Stimulated activated CD4-positive, alpha-beta T cell treated with anti-CD3 and anti-CD28 coated beads, Interleukin-4, amount 100 ng/mL, for 4 hours (primary cell): ENCODE results near the gene FADS2.
"Not testable (repeated sequence)": the region's sequence is repeated elsewhere in the genome, so short reads cannot be mapped to it uniquely, and the experiment has no call there.

ENCODE experiments used
- DNase-seq, 2 experiments: peaks; one replicate each; pipeline ENCODE4 v3.0.0-alpha.2; 2020

The FADS2 gene

DNA sequence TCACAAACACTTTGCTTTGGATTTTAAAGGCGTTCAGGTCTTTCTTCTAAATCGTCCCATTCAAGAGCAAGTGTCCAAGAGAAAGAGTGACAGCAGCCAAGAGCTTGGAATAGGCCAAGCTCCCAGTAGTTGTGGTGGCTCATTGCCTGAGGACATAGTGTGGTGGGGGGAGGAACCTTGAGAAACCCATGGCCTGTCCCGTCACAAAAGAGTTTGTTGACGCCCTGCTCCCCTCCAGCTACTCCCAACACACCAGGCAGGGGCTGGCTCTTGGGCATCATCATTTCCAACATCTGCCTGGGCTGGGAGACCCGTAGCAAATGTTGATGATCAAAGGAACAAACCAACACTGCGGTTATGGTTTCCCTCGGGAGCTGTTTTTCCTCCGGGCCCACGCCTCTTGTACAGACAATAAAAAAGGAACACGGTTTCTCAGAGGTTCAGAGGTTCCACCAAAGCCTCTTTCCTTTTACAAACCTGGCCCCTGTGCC lies 42.5 kb downstream of the FADS2 start:
- DNase-seq, result no peak

DNA sequence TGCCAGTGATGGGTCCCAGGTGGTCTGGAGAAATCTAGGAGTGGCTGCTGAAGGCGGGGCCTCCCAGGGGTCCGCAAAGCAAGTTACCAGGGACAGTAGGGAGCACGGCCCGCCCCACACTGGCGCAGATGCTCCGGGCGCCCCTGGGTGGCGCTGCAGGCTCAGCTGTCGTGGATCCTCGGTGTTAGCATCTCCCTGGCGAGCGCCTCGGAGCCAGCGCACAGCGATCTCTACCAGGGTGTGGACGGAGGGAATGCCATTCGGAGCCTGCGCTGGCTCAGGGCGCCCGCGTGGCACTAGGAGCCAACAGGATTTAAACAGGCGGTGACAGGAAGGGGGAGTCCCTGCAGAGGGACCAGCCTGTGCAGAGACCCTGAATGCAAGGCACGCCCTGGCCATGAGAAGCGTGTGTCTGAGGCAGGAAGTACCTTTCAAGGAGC lies 43.1 kb downstream of the FADS2 start:
- peak; percentile 41 to 58 for DNase-seq

DNA sequence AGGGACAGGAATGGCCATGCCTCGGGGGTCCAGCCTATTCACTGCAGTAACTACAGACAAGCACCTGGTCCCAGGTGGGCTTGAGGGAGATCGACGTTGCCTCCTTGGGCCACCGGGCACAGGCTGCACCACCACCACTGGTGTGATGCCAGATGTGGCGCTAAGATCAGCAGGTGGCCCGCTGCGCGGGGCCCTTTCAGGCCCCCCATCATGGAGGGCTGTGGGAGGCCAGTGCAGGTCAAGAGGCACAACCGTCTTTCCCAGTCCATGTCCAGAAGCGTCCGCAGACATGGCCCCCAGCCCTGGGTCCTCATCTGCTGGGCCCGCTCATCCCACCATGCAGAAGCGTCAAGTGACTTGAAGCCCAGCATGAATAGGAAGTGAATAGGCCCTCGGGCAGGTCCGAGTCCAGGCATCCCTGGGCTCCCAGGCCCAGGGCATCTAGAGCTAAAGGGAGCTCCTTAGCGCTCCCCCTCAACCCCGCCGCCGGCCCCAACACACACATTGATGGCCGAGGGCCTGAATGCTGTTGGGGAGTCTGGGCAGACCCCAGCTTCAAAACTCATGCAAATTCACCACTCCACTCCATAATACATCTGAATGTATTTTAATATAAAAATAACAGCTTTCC lies 45.0 kb downstream of the FADS2 start:
- DNase-seq, result no peak

DNA sequence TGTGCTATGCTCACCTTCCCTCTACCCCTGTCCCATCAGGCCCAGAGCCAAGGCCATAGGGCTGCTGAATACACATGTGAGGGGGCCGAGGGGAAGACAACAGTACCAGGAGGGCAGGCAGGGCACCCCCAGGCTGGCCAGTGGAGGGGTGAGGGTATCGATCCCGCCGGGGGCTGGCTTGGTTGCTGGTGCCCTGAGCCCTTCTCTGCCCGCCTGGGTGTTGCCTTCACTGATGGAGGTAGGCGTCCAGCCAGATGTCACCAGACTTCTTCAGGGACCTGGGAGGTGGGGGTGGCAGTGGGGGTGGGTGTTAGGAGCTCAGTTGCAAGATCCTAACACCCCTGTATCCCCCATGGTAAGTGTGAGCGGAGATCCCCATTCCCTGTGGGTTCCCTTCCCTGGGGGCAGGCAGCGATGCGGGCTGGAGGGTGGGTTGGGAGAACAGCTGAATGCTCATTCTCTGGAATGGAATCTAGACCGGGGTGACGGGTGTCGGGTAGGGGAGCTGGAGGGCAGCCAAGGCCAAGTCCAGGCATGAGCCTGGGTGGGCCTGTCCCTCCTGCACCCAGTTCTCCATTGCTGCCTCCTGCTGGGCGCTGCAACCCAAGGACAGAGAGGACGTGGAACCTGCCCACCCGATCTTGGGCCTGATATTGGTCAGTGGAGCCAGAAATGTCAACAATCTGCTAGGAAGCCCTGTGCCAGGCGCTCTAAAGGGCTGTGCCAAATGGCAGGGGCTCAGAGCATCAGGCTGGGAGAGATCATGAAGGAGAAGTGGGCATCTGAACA lies 45.7 kb downstream of the FADS2 start:
- DNase-seq, result no peak

DNA sequence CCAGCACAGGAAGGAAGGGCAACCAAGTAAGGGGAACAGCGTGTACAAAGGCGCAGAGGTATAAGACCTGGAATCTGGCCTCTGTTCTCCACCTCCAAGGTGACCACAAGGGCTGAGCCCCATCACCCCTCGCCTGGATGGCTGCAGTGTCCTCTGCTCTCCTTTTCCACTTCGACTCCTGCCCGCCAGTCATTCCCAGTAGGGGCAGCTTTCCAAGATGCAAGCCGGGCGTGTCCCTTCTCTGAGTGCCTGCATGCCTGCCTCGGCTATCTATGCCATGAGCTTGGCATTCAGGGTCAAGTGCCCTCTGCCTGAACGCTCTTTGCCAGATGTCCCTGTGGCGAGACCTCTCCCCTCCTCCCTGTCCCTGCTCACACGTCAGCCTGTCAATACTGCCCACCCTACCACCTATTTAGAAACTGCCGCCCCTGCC lies 46.3 kb downstream of the FADS2 start:
- DNase-seq, result no peak

DNA sequence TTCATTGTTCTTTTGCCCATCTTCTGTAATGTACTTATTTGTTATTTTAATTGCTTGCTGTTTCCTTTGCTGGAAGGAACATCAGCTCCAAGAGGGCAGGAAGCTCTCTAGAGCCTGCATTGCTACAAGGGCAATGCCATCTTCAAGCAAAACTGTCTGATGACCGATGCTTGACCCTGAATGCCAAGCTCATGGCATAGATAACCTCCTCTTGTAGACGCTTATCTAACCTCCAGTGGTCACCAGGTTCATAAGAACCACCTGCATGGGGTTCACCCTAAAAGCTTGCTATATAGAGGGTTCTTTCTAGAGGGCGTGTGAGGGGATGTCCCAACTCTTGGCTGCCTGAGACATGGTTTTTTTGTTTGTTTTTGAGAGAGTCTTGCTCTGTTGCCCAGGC lies 46.8 kb downstream of the FADS2 start:
- no peak for DNase-seq

DNA sequence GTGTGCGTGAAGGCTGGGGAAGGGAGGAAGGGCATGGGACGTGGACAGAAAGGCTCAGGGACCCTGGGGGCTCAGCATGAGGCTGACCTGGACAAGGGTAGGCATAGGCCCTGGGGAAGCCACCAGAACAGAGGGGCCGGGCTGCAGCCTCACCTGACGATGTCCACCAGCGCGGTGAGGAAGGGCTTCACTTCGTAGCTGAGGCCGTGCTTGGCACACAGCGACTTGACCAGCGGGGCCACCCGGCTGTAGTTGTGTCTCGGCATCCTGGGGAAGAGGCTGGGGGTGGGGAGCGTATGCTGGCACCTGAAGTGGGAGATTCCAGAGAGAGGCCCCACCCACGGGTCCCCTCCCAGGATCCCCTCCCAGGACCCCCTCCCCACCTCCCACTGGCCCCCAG lies 47.6 kb downstream of the FADS2 start:
- no peak for DNase-seq

DNA sequence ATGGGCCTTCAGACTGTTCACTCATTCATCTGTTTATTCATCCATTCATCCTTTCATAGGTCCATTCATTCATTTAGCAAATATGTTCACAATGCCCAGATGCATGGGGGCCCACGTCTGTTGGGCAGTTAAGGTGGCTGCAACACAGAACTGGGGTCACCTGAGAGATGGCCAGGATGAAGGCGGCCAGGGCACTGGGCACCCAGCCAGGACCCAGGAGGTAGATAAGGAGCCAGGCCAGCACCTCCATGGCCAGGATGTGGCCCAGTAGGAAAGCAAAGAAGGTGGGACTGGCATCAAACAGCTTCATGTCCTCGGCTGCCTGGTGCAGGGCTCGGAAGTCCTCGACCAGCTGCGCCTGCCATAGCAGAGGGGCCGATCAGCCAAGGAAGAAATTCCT lies 51.1 kb downstream of the FADS2 start:
- no peak for DNase-seq

DNA sequence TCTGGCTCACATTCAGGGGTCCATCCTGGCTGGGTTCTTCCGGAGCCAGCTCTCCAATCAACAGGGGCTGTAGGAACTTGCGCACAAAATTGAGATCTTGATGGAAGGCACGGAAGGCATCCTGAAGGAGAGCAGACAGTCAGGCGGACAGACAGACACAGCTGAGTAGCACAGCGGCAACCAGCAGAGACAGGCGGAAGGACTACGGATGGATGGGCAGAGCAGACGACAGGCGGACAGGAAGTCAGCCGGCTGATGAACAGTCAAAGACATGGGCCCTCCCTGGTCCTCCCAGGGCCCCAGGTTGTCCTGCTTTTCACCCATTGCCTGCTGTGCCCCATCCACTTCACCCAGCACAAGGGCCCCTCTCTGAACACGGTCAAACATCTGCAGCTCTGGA lies 51.9 kb downstream of the FADS2 start:
- DNase-seq, result no peak

DNA sequence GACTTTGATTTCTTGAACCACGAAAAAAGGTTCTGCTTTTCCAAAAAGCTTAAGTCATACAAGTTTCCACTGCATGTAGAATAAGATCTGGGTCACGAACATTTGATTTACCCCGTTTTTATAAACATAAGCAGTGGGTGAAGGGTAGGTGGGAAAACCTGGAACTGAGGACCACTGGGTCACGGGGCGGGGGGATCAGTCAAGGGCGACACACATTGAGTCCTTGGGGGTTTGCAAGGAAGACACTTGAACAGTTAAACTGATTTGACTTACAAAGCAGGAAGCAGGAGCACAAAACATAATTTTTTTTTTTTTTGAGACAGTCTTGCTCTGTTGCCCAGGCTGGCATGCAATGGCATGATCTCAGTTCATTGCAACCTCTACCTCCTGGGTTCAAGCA lies 52.4 kb downstream of the FADS2 start:
- DNase-seq, result no peak

DNA sequence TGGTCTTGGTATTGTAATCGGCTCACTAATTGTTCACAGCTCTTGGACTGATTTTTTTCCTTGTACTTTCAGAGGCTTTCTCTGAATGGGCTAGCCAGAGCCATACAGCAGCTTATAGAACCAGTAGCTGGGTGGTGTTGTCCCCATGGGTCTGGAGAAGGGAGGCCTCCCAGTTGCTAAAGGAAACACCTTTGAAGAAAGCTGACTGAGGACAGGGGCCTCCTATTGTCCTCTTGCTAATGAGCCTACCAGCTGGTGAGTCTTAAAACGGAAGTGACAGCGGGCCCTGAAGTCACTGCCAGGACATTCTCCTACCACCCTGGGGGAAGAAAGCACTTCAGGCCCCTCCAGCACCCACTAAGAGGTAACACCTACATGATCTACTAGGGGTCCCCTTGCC lies 53.3 kb downstream of the FADS2 start:
- no peak for DNase-seq

DNA sequence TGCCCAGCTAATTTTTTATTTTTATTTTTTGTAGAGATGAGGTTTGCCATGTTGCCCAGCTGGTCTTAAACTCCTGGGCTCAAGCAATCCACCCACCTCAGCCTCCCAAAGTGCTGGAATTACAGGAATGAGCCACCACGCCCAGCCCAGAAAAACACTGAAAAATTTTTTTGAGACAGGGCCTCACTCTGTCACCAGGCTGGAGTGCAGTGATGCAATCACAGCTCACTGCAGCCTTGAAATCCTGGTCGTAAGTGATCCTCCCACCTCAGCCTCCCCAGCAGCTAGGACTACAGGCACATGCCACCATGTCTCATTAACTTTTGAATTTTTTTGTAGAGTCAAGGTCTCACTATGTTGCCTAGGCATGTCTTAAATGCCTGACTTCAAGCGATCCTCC lies 54.2 kb downstream of the FADS2 start:
- not testable (repeated sequence) for DNase-seq

DNA sequence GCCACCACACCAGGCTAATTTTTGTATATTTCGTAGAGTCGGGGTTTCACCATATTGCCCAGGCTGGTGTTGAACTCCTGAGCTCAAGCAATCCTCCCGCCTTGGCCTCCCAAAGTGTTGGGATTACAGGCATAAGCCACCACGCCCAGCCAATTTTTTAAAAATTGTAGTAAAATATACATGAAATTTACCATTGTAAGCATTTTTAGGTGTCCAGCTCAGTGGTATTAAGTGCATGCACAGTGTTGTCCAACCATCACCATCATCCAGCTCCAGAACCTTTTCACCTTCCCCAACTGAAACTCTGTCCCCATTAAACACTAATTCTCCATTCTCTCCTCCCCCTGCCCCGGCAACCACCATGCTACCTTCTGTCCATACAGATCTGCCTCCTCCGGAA lies 54.8 kb downstream of the FADS2 start:
- DNase-seq, result no peak

DNA sequence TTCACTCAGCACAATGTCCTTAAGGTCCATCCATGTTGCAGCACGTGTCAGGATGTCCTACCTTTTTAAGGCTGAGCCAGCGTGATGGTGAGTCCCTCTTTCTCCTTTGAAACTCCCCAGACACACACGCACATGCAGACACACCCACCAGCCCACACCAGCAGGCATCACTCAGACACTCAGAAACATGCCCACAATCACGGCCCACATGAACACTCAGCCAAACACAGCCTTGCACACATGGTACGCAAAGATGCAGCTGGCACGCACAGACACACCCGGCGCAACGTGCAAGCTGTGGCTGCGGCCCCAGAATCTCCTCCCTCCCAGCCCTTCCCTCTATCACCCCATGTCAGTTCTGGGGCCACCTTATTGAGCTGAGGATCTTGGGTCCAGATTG lies 55.2 kb downstream of the FADS2 start:
- no peak for DNase-seq

DNA sequence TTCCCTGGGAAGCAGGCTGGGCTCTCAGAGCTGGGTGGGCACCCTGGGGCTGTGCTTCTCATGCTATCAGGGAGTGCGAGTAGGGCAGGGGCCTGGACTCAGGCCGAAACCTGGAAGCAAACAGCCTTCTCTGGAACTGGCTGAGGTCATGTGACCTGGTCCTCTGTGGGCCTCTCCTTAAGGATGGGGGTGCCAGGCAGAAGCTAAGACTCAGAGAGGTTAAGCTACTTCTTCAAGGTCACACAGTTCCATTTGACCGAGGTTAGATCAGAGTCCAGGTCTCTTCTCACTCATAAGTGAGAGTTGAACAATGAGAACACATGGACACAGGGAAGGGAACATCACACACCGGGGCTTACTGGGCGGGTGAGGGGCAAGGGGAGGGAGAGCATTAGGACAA lies 55.8 kb downstream of the FADS2 start:
- DNase-seq, result no peak

DNA sequence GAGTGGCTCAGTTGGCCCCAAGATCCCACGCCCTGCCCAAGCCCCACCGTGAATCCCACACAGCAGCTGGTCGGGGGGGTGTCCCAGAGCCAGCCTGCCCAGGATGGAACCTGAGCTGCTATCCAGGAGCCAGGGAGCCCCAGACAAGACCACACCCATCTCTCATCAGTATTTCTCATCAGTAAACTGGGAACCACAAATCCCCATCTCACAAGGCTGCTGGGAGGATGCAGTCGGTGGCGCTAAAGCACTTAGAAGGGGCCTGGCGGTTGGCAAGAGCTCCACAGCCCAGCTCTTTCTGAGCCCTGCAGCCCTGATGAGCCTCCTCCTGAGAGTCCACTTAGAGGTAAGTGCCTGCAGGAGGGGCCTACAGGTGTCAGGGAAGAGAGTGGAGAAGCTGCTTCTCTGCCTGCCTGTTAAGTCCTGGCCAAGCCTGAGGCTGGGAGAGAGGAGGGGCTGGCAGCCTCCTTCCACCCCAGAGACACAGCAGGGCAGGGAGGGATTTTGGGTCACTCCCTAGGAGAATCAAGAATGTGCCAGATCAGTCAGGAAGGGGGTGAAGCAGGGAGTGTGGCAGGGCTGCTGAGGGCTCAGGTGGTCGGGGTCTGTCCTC lies 57.2 kb downstream of the FADS2 start:
- DNase-seq, result no peak

DNA sequence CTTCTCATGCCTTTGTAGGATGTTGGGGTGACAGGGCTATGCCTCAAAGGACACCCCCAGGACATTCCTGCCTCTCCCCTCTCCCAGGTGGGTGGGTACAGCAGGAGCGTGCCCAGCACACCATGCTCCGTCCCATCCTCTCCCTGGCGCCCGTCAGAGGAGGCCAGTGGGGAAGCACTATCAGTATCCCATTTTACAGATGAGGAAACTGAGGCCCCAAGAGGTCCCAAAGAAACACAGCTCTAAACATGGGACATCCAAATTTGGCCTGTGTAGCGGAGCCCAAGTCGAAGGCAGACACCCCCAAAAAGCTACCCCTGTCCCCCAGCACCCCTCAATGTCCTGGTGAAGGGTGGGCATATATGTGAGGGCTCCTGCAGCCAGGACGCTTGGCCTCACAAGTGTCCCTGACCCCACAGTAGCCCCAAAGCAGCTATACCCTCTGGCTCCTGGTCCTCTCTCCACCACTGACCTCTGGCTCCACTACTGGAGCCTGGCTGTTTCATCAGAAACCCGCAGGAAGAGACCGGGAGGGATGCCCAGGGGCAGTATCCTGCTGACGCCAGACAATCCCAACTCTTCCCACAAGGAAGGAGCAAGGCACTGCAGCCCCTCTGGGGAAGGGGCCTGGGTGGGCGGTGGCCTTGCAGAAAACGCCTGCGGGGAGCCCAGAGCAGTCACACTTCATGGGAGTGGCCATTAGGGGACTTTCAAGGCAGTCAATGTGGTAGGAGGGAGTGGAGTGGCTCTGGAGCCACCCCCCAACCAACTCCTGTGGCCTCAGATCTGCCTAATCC lies 57.9 kb downstream of the FADS2 start:
- DNase-seq, result no peak

DNA sequence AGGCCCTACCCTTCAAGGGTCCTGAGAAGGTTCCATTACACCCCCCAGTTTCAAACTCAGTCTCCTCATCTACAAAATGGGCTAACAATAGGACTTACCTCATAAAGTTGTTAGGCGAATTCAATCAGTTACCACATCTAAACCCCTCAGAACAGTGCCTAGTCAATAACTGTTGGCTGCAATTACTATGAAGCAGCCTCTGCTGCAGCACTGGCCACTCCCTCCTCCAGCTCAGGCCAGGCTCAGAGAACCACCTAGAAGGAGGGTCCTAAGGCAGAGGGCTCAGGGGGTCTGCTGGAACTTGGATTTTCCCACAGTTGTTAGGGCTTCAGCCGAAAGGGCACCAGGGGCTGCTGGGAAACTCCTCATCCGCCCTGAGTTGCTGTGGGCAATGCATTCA lies 58.5 kb downstream of the FADS2 start:
- no peak for DNase-seq

DNA sequence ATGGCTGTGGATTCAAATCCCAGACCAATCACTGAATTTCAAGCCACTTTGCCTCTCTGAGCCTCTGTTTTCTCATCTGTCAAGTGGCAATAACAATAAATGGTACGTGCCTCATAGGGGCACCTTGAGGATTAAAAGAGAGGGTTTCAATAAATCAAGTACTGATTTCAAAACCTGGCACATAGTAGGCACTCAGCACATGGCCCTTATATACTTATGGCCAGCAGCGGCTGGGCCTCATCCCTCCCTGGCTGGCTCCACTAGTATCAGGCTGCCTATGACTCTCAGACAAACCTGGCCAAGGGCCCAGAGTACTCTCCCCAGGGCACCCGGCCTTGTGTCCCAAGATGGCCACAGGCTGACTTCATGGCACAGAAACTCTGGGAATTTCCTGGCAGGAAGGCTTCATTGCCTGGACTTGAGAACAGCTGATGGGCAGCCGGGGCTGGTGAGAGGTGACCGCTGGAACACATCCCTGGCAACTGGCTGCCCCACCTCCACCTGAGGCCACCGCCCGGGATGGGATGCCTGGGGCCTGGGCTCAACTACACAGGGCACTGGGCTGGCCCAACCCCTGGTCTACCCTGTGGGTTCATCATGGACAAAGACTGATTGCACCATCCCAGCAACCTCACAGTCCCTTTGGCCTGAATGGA lies 59.9 kb downstream of the FADS2 start:
- no peak for DNase-seq

DNA sequence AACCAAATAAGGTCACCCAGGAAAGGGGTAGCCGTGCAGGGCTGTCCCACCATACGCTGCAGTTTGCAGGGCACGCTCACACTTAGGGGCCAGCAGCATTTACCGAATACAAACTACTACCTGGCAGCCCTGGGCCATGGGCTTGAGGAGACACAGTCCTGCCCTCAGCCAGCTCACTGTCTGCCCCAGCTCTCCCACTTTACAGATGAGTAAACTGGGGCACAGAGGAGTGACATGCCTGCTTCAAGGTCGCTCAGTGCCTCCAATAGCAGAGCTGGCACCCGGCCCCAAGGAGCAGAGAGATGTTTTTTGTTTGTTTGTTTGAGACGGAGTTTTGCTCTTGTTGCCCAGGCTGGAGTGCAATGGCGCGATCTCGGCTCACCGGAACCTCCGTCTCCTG lies 60.5 kb downstream of the FADS2 start:
- DNase-seq, result no peak

DNA sequence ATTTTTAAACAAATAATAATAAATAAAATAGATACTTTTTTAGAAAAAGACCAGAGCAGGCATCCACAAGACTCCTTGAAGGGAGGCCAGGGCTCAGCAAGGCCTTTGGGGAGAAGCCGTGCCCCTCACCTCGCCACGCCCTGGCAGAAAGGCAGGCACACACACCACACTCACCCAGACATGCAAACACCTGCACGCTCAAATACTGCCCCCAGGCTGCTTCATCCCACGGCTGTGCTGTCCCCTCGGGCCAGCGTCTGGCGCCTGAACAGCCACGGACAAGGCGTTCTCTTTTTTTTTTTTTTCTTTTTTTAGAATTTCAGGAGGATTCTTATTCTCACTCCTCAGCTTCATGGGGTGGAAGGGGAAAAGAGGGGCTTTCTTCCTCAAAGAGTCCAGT lies 61.7 kb downstream of the FADS2 start:
- DNase-seq, result no peak

DNA sequence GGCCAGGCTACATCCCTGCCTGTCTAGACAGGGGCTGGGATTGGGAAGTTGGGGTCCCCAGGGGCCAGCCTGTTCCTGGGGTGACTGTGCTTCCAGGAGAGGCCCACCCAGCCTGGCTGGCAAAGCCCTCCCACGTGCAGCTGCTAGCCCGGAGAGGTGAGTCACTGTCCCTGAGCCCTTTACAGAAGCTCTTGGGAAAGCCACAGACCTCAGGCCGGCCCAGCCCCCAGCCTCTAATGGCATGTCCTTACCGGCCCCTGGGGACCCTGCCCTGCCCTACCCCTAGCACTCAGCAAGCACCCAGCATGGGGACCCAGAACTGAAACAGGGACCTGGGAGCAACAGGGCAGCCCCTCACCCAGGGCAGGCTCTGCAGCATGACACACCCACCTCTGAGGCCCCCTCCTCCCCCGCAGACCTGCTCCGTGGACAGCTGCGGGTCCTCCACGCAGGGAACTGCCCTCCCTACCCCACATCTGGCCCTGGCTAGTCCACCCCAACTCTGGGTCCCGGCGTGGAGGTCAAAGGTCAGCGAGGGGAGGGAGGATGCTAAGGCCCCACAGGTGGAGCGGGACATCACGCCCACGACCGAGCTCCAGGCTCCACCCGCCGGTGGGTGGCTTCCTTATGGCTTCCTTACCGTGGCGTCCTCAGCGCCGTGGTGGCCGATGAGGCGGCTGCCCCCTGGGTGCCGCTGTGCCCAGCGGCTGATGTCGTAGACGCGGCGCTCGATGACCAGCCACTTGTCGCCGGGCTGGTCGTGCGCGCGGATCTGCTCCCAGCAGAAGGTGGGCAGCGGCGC lies 62.6 kb downstream of the FADS2 start:
- peak in 1 of 2 experiments; percentile 24 for DNase-seq
